Activated T-helper 2 cell treated with anti-CD3 and anti-CD28 coated beads, Interferon-gamma antibody, Interleukin-2, Interleukin-4, amounts not matched to agents 10 μg/mL and 5 μg/mL and 100 μg/mL, durations not matched to agents 14 hours and 24 hours and 36 hours (primary cell): ENCODE measurements around the gene CD48. TPM values are rescaled to one million over a fixed set of nuclear protein-coding genes. Genes with fewer than 3 reads are reported as not detected.

Experiments
- total RNA-seq: library from RNA; stranded (reverse); gene quantifications from 2 replicates; pipeline ENCODE4 v1.2.3, GENCODE V29; 2022

CD48 gene
- total RNA-seq, 1 donor from 2014 or later: 101 TPM

Other genes starting within 250 kb of the CD48 start
- gene SLAMF6, start 188.6 kb downstream of the CD48 start, total RNA-seq: 11.8 and 13.0 TPM in 2 replicates
- 14.1 and 14.9 TPM in 2 replicates for gene CD84, start 132.3 kb downstream of the CD48 start, total RNA-seq
- gene SLAMF1, start 64.8 kb downstream of the CD48 start, total RNA-seq: 74.6 and 78.8 TPM in 2 replicates
- gene SLAMF7, start 27.4 kb upstream of the CD48 start, total RNA-seq: 4.1 and 5.5 TPM in 2 replicates
- gene LY9, start 84.4 kb upstream of the CD48 start, total RNA-seq: 0.28 and 0.34 TPM in 2 replicates
- 0.21 and 0.32 TPM in 2 replicates for gene CD244, start 151.1 kb upstream of the CD48 start, total RNA-seq
- not detected in 2 replicates for gene ITLN1, start 173.4 kb upstream of the CD48 start, total RNA-seq
- gene ITLN2, start 243.0 kb upstream of the CD48 start, total RNA-seq: not detected in 2 replicates